Posterior vena cava (tissue), 2 donors: ENCODE measurements around the gene PTPN23. TPM values are rescaled to one million over a fixed set of nuclear protein-coding genes. Genes with fewer than 3 reads are reported as not detected.
A peak's percentile ranks its signal among the peaks of the same experiment; 100 is the strongest.

Experiments used
- DNase-seq: peaks from one replicate; pipeline ENCODE4 v3.0.0-alpha.2; 2020; ENCODE audit warnings: low spot score
- intact Hi-C, 2 donors: fragments of 100-400 bp; cut with DNase I; formaldehyde crosslinking; loops; one replicate each; pipeline versions ENCODE4 v1.14.1 to v1.14.2; 2022 to 2023
- total RNA-seq, 2 donors: library from RNA; stranded (reverse); fragmentation: NEBNext Ultra II Directional; extraction: Animal tissue kit (Norgen Biotek cat#: 25700); gene quantifications; one replicate each; pipeline ENCODE4 v1.2.1, GENCODE V29; 2021
- donor health status: DM: yes; HTN: yes; CAD: no.
- donor health status: DM: yes; HTN: yes; CAD: no.

Gene PTPN23
- total RNA-seq, 2 donors from 2014 or later = 30.8 to 32.4 TPM

DNA sequence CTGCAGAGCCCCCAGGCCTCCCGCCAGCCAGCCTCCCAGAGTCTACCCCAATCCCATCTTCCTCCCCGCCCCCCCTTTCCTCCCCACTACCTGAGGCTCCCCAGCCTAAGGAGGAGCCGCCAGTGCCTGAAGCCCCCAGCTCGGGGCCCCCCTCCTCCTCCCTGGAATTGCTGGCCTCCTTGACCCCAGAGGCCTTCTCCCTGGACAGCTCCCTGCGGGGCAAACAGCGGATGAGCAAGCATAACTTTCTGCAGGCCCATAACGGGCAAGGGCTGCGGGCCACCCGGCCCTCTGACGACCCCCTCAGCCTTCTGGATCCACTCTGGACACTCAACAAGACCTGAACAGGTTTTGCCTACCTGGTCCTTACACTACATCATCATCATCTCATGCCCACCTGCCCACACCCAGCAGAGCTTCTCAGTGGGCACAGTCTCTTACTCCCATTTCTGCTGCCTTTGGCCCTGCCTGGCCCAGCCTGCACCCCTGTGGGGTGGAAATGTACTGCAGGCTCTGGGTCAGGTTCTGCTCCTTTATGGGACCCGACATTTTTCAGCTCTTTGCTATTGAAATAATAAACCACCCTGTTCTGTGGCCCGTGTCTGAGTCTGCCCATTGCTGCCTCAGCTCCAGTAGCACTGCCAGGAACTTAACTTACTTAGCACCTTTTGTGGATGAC, 32.2 kb downstream of the PTPN23 start:
- peak; percentile 76 for DNase-seq
- intact Hi-C loops = no loop called here

DNA sequence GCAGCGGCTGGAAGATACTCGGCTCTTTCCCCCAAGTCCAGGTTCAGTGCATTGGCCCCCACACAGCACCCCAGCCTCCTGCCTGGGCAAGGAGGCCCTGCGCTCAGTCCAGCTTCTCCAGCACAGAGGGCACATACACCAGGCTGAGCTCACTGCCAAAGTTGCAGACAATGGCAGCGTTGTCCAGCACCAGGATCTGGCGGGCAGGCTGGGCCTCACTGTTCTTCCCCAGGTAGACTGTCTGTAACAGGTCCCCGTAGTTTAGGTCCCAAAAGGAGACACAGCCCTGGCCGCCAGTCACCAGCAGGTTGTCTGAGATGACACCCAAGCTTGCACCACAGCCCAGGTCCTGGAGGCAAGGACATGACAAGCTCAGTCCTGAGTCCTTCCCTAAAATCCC, 32.9 kb downstream of the PTPN23 start:
- intact Hi-C loops = no loop called here
- peak; percentile 71 for DNase-seq

- peak; percentile 78 for DNase-seq
- intact Hi-C loops = no loop called here
Measured at GRCh38 chr3:47414161-47414564, 33.3 kb downstream of the PTPN23 start.

- intact Hi-C loops = no loop called here
Measured at GRCh38 chr3:47414666-47415587, 34.1 kb downstream of the PTPN23 start.

GRCh38 chr3:47416041-47416440, 35.2 kb downstream of the PTPN23 start:
- intact Hi-C loops = no loop called here
- peak; percentile 73 for DNase-seq

More at GRCh38 chr3:47414666-47415587, 34.1 kb downstream of the PTPN23 start:
- peak; percentile 75 for DNase-seq

GRCh38 chr3:47418167-47419082, 37.6 kb downstream of the PTPN23 start:
- intact Hi-C loops = no loop called here
- DNase-seq = peak; percentile 77

- intact Hi-C loops = loop anchor here (5.0 kb wide), 1 partner anchor 58 kb away; the partner anchor contains the start of gene SCAP (in 2 of the 2)
- no peak for DNase-seq
Measured at GRCh38 chr3:47419083-47420043, 38.5 kb downstream of the PTPN23 start.

- intact Hi-C loops = loop anchor here (5.0 kb wide), 1 partner anchor 57 kb away; the partner anchor contains the start of gene SCAP (in 2 of the 2)
- DNase-seq = no peak
Measured at GRCh38 chr3:47420044-47420430, 39.2 kb downstream of the PTPN23 start.

GRCh38 chr3:47420511-47421484, 40.0 kb downstream of the PTPN23 start:
- intact Hi-C loops = loop anchor here (5.0 kb wide), 1 partner anchor 57 kb away; the partner anchor contains the start of gene SCAP (in 2 of the 2)
- DNase-seq = peak; percentile 95

GRCh38 chr3:47421741-47422649, 41.2 kb downstream of the PTPN23 start:
- peak; percentile 79 for DNase-seq
- intact Hi-C loops = loop anchor here (5.0 kb wide), 1 partner anchor 55 kb away; the partner anchor contains the start of gene SCAP (in 2 of the 2)

DNA sequence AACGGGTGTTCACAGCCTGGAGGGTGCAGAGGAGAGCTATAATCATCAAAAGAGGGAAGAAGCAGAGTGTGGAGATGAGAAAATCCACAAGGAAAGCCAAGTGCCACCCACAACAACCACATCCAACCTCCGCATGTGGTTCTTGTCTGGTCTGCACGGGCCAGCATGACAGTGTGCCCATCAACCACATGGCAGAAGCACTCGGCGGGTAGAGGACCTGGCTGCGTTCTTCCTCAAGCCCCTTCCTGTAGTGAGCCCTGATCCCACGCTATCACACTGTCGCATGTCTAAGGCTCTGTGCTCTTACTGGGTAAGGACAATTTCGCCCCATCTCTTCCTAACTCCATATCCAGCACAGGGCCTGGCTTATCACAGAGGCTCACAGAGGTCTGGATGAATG, 41.9 kb downstream of the PTPN23 start:
- intact Hi-C loops = loop anchor here (5.0 kb wide), 1 partner anchor 55 kb away; the partner anchor contains the start of gene SCAP (in 2 of the 2)

DNA sequence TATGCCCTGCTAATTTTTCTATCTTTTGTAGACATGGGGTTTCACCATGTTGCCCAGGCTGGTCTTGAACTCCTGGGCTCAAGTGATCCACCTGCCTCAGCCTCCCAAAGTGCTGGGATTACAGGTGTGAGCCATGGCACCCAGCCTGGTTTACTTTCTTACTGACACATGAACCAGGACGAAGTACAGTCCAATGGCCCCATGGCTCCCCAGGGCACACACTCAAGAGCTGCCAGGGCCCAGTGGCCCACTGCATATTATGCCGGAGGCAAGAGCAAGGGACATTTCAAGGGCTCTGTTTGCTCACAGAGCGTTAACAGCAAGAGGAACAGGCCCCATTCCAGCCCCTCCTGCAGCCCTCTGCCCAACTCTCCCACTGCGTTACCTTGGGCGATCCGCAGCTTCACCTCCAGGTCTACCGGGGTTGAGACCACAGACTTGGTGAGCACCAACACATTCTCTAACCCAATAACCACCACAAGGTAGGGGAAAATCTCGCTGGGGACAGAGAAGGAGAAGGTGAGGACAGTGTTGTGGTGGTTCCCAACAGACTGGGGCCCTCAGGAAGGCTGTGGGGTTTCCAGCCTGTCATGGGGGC, 42.8 kb downstream of the PTPN23 start:
- intact Hi-C loops = loop anchor here (5.0 kb wide), 1 partner anchor 54 kb away; the partner anchor contains the start of gene SCAP (in 2 of the 2)

More for the DNA sequence above, 41.9 kb downstream of the PTPN23 start:
- DNase-seq = no peak

DNA sequence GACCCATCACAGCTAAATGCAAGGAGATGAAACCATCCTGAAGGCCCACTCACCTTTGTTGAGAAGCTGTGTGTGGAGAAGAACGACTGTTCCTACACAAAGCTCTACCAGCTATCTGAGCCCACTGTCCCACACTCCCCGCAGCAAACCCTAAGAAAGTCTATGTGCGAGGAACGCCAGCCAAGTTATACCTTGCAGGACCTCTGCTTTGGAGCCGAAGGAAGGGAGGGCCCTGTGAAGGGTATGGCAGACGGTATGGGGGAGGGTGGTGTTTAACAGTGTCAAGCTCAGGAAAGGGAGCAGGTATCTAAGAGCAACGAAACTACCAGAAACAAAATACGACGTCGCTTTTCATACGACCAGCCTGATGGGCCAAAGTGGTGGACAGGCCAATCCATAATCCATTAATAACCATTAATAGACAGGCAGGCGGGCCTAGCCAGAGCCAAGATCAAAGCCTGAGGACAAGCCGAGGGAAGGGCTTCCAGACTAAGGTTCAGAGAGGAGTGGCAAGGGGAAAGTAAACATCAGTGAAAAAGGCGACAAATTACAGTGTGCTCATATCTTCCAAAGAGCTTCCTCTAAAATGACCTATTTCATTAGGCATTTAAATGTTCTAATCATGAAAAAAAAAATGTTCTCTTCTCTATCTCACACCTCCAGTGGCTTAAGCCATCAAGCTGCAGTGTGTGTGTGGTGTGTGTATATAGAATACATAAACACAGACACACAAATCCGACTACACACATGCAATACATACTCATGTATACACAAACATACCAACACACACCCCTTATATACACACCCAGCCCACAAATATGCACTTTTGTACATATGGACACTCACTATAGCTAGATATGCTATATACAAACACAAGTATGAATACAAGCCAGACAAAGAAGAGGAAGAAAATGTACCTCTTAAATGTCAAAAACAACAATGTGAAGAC, 43.9 kb downstream of the PTPN23 start:
- DNase-seq = peak; percentile 40
- intact Hi-C loops = loop anchor here (5.0 kb wide), 1 partner anchor 53 kb away; the partner anchor contains the start of gene SCAP (in 2 of the 2)

More for the DNA sequence above, 42.8 kb downstream of the PTPN23 start:
- peak; percentile 48 for DNase-seq

DNA sequence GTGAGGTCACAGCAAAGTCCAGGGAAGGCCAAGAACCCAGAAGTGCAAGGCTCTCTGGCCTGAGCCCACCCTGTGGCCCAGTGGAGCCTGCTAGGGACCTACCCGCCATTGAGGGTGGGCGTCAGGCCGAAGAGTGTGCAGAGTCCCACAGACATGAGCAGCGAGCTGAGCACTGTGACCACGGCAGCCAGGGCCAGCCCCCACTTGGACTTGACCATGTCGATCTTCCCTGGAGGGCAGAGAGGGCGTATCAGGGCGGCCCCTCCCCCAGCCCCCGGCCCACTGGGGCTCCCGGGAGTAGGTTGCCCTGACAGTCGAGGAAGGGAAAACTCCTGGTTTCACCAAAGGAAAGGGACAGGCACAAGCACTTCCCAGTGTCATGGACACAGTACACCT, 44.6 kb downstream of the PTPN23 start:
- intact Hi-C loops = no loop called here
- DNase-seq = no peak
